Measurements from ENCODE around the gene ESRP2. TPM values are rescaled to one million over a fixed set of nuclear protein-coding genes. Genes with fewer than 3 reads are reported as not detected.
A peak's percentile ranks its signal among the peaks of the same experiment; 100 is the strongest.

Gene ESRP2
- total RNA-seq, 4 donors from 2014 or later, result 1.9 to 6.5 (median 4.2) TPM; not detected in 1

DNA sequence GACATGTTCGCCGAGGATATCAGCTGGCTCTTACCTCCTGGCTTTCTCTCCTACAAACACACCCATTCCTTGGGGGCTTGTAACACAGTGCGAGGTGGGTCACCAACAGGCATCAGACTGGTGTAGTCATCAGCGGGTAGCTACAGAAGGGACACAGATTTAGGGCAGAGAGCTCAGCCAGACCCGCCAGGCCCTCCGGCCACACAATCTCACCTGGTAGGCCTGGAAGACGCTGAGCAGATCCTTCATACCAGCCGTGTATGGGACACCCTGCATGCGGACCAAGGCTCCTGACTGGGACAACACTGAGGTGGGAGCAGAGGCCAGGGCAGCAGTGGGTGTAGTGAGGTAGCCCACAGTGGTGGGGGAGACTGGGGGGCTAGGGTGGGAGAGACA lies 5.8 kb downstream of the ESRP2 start:
- DNase-seq (ENCODE audit: low spot score), result no peak
- ATAC-seq (ENCODE audit: low FRiP score), result no peak
- no peak for TF ChIP-seq CTCF (IDR thresholded peaks at IDR 0.05)

DNA sequence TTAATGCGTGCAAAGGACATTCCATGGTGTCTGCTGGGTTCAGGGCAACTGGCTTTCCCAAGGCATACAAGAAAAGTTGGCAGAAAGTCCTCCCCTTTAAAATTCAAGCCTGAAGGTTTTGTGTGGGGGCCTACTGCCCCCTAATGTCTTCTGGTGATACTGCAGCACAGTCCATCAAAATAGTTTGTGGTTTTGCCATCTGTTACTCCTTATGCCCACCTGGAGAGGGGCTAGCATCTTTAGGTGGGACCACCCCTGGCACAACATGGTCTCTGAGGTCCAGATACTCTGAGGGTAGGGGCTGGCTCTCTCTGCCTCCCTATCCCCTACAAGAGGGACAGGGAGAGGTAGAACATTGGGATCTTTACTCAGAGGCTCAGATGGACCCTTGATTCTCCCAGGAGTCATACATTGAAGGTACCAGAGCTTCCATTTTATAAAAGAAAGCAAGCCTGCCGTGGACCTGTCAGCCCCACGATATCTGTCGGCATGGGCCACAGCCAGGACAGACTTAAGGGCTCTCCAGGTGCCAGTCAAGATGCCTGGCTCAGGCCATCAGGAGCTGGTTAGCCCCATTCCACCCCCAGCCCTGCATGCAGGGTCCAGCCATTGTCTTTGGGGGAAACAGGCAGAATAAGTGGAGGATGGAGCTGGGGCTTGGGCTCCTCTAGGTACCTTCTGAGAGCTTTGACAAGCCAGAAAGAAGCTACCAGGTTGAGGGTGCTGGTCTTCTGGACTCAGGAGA lies 6.3 kb downstream of the ESRP2 start:
- DNase-seq (ENCODE audit: low spot score) (no peak), ATAC-seq (ENCODE audit: low FRiP score) (peak; percentile 24)
- TF ChIP-seq CTCF (IDR thresholded peaks at IDR 0.05), result peak in 2 of 3 donors; percentile 53 to 70

DNA sequence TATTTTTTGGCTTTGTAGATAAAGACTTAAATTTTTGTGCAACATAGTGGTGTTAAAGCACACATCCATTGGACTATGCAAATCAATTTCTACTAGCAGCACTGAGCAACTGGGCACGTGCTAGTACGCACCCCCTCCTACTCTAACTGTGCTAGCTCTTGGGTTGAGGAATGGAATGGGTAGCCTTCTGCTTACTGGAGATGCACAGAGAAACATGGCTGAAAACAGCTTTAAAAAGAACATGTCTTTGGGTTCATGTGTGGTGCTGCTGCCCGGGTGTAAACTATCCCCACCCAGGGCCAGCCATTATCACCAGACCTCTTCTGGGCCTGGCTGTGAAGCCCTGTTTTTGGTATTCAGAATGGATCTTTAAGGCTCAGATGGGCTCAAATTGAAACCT lies 7.3 kb downstream of the ESRP2 start:
- DNase-seq (ENCODE audit: low spot score) (no peak), ATAC-seq (ENCODE audit: low FRiP score) (no peak)
- TF ChIP-seq CTCF (IDR thresholded peaks at IDR 0.05), result no peak

GRCh38 chr16:68227850-68228553 lies 7.9 kb downstream of the ESRP2 start:
- DNase-seq (ENCODE audit: low spot score), result no peak
- no peak for ATAC-seq (ENCODE audit: low FRiP score)
- TF ChIP-seq CTCF (IDR thresholded peaks at IDR 0.05), result no peak

DNA sequence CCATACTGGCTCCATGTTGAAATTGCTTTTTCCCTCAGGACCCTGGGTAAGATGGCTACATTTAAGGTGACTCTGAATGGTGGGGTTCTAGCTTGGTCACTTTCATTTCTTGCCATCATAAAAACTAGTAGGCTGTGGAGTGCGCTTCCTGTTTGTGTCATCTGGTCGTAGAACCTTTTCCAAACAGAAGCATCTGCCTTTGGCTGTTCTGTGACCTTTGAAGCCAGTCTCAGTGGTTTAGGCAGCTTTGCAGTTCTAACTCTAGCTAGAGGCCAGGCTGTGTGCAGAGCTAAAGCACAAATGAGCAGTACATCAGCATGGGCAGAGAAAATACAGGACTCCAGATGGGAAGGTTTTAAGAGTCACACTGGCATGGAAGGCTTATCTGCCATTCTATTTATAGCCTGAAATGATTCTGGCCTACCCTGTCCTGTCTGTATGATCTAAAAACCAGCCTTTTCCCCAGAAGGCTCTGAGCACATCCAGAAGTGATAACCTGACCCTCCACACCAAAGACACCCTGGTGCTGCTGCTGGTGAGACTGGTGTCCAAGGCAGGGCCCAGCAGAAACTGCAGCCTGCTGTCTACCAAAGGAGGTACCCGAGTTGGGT lies 8.6 kb downstream of the ESRP2 start:
- DNase-seq (ENCODE audit: low spot score), result no peak
- no peak for ATAC-seq (ENCODE audit: low FRiP score)
- TF ChIP-seq CTCF (IDR thresholded peaks at IDR 0.05), result no peak

GRCh38 chr16:68226116-68226515 lies 9.8 kb downstream of the ESRP2 start:
- no peak for DNase-seq (ENCODE audit: low spot score)
- TF ChIP-seq CTCF (IDR thresholded peaks at IDR 0.05), result no peak
- no peak for ATAC-seq (ENCODE audit: low FRiP score)

All from omental fat pad (tissue), 4 donors.